Smooth muscle cell of the umbilical artery (primary cell): ENCODE measurements around the gene UBAP2L. TPM values are rescaled to one million over a fixed set of nuclear protein-coding genes. Genes with fewer than 3 reads are reported as not detected.

ENCODE experiments used
- total RNA-seq: library from RNA; depleted of rRNA; stranded (reverse); fragments of >200 nt; gene quantifications from 2 replicates; pipeline ENCODE4 v1.2.3, GENCODE V29; 2014

UBAP2L gene
- total RNA-seq = 46.3 and 122 TPM in 2 replicates

GRCh38 chr1:154220071-154220969, at the start of gene UBAP2L:
TSS of gene UBAP2L (plus strand) at chr1:154220955. CDS start at chr1:154225124, 4,169 bp downstream.

DNA sequence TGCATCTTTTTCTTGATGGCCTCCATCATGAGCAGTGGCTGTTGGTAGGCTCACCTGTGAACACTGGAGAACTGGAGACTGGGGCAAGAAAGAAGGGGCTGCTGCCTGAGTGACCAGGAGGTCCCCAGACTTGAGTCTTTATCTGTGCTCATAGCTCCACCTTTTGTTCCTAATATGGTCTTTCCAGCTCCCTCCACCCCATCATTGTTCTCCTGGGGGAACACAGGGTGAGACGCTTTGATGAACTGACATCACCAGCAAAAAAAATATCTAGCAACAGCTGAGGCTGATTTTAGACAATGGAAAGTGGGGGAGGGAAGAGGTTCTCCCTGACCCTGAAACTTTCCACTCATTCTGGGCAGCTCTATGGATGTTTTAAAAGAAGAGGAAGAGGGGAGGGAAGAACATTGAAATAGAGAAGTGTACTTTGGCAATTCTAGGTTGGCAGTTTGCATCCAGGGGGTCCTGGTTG, 28.7 kb upstream of the UBAP2L start, which contains the start of gene TPM3:
Gene TPM3, minus strand, starts transcription at position 111 of the 472 bp plus-strand sequence. Its CDS starts 82 bp downstream, at position 29.

DNA sequence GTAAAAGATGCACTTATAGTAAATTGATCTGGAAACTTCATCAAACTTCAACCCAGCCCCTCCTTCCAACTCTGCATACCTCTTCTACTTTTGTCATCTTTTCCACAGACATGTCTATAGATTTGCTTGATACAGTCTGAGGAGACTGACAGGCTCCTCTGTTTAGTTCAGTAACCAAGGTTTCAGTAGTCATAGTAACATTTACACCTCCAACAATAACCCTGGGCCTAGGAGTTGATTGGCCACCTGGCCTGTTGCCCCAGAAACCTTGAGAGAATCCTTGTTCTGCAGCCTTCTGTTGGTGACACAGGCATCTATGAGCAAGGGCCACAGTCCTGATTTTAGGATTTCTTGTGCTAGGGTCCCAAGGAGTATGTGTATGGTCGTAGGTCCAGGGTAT, 14.6 kb upstream of the UBAP2L start, which contains the start of gene CFAP141:
Gene CFAP141, minus strand, starts transcription at position 138 of the 400 bp plus-strand sequence. Its CDS starts 26 bp downstream, at position 112.

DNA sequence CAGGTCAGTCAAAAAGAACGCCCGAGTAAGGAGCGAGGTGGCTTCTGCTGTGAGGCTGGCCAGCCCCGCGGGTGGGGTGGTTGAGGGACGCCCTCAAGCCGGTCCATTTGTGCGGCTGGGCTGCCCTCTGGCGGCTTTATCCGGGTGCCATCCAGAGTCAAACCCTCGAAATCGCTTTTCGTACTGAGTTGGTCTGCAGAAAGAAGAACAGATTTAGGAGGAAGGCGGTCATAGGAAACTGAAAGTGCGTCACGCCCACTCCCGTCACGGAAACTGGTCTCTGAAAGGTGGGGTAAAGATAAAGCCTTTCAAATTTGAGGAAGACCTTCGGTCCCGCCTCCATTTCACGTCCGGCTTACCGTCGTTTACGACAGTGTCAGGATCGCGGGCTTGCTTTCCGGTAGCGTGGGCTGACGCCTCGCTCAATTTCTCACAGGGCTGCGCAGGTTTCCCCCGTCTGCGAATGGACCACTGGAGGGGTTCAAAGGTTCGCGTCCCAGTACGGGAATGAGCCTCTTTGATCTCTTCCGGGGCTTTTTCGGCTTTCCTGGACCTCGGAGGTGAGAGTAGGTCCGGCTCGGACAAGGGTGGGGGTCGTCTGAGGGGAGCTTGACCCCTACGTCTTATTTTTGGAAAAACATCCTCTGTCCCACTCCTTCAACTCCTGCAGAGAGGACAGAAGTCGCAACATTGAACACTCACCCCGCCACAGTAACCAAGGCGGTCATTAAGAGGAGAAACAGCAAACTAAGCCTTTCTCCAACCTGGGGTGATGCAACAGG, 51.7 kb downstream of the UBAP2L start, which contains the start of gene HAX1:
Gene HAX1, plus strand, starts transcription at position 413 of the 782 bp plus-strand sequence. Its CDS starts 95 bp downstream, at position 508.

Other genes with a start within 250 kb of the UBAP2L start
- gene JTB, start 243.3 kb upstream of the UBAP2L start, total RNA-seq = 106 and 178 TPM in 2 replicates
- 86.1 and 104 TPM in 2 replicates for gene RAB13, start 234.6 kb upstream of the UBAP2L start, total RNA-seq
- 272 and 781 TPM in 2 replicates for gene RPS27, start 230.2 kb upstream of the UBAP2L start, total RNA-seq
- under 0.01 and 0.05 TPM in 2 replicates for gene NUP210L, start 65.9 kb upstream of the UBAP2L start, total RNA-seq
- gene TPM3, start 28.9 kb upstream of the UBAP2L start, total RNA-seq = 382 and 1,181 TPM in 2 replicates
- not detected in 2 replicates for gene CFAP141, start 14.6 kb upstream of the UBAP2L start, total RNA-seq
- gene HAX1, start 51.7 kb downstream of the UBAP2L start, total RNA-seq = 68.2 and 117 TPM in 2 replicates
- 0.05 TPM in 1 of 2 replicates, not detected in the other for gene AQP10, start 100.1 kb downstream of the UBAP2L start, total RNA-seq
- gene ATP8B2, start 104.6 kb downstream of the UBAP2L start, total RNA-seq = 144 and 176 TPM in 2 replicates
- 0.30 and 1.1 TPM in 2 replicates for gene IL6R, start 184.4 kb downstream of the UBAP2L start, total RNA-seq